ENCODE results near the gene RPL36A.

GRCh38 chrX:101386542-101386885 lies 4.3 kb upstream of the RPL36A start:
- TF ChIP-seq CBX2 (IDR thresholded peaks at IDR 0.05; ENCODE audit: low read depth, low read length) (no peak), CBX2 (CRISPR knock-in tag; IDR thresholded peaks at IDR 0.05; ENCODE audit: low read depth) (no peak), DPF2 (CRISPR knock-in tag; IDR thresholded peaks at IDR 0.05; ENCODE audit: borderline replicate concordance, low read depth) (no peak), SMC3 (IDR thresholded peaks at IDR 0.05; ENCODE audit: low read length) (no peak)
- TF ChIP-seq, protein P1, sequence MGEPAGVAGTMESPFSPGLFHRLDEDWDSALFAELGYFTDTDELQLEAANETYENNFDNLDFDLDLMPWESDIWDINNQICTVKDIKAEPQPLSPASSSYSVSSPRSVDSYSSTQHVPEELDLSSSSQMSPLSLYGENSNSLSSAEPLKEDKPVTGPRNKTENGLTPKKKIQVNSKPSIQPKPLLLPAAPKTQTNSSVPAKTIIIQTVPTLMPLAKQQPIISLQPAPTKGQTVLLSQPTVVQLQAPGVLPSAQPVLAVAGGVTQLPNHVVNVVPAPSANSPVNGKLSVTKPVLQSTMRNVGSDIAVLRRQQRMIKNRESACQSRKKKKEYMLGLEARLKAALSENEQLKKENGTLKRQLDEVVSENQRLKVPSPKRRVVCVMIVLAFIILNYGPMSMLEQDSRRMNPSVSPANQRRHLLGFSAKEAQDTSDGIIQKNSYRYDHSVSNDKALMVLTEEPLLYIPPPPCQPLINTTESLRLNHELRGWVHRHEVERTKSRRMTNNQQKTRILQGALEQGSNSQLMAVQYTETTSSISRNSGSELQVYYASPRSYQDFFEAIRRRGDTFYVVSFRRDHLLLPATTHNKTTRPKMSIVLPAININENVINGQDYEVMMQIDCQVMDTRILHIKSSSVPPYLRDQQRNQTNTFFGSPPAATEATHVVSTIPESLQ (CRISPR knock-in tag; conservative IDR thresholded peaks at IDR 0.05) = no peak
